Stimulated activated naive B cell treated with anti-CD40 and anti-IgM and Interleukin-4, amounts not matched to agents 10 μg/mL and 1 μg/mL and 100 μg/mL, for 72 hours (primary cell): ENCODE measurements around the gene YOD1.

Source experiments
- ATAC-seq, 2 donors: fragments of 150-1000 bp; cut with Tn5 transposase; replicated peaks; 2 replicates each; pipeline ENCODE4 v1.10.0; 2021; ENCODE audit warnings: moderate library complexity in 1 of 2
- DNase-seq: peaks from one replicate; pipeline ENCODE4 v3.0.0; 2021
- H3K27ac Mint-ChIP-seq: one replicate; pipeline ENCODE4 v1.8.0; 2022; ENCODE audit warnings: mild to moderate bottlenecking, mixed read lengths
- H3K27me3 Mint-ChIP-seq, 2 donors: one replicate each; pipeline ENCODE4 v1.8.0; 2022; ENCODE audit warnings: mixed read lengths in 2 of 2
- H3K36me3 Mint-ChIP-seq, 2 donors: one replicate each; pipeline ENCODE4 v1.8.0; 2022; ENCODE audit warnings: mixed read lengths in 2 of 2, mild to moderate bottlenecking in 1 of 2
- H3K4me1 Mint-ChIP-seq, 2 donors: one replicate each; pipeline ENCODE4 v1.8.0; 2022; ENCODE audit warnings: mixed read lengths in 2 of 2, mild to moderate bottlenecking in 1 of 2
- H3K4me3 Mint-ChIP-seq, 2 donors: one replicate each; pipeline ENCODE4 v1.8.0; 2022; ENCODE audit warnings: mild to moderate bottlenecking in 2 of 2, mixed read lengths in 2 of 2, moderate library complexity in 1 of 2
- H3K9me3 Mint-ChIP-seq, 2 donors: one replicate each; pipeline ENCODE4 v1.8.0; 2022; ENCODE audit warnings: mixed read lengths in 2 of 2, mild to moderate bottlenecking in 1 of 2

Gene YOD1

DNA sequence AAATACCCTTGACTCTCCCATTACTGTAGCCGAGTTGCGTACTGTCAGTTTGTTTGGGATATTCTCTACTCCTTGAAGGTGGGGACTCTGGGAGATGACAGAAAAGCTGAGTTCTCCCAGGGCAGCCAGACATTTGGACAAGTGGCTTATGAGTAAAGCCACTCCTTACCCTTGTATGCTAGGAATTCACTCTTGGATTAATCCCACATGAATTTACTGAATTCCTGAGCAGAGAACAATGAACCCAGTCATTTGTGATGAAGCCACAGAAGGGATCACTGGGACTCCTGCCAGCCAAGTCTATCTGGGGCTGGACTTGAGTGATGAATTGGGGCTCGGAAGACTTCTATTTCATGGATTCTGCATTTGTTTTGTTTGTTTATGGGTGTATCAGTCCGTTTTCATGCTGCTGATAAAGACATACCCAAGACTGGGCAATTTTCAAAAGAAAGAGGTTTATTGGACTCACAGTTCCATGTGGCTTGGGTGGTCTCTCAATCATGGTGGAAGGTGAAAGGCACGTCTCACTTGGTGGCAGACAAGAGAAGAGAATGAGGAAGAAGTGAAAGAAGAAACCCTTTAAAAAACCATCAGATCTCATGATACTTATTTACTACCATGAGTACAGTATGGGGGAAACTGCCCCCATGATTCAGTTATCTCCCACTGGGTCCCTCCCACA is 43.5 kb downstream of the YOD1 start:
- peaks cover 3 to 7% of the 10 kb centered on the region in 2 donors for H3K4me1 Mint-ChIP-seq
- H3K27me3 Mint-ChIP-seq, result peaks cover 22 to 24% of the 10 kb centered on the region in 2 donors
- DNase-seq, result no peak
- H3K4me3 Mint-ChIP-seq, result no peak overlapping the region
- H3K36me3 Mint-ChIP-seq, result no peaks in the 10 kb centered on the region
- H3K27ac Mint-ChIP-seq, result no peak overlapping the region
- H3K9me3 Mint-ChIP-seq, result no peaks in the 10 kb centered on the region
- no peak for ATAC-seq

DNA sequence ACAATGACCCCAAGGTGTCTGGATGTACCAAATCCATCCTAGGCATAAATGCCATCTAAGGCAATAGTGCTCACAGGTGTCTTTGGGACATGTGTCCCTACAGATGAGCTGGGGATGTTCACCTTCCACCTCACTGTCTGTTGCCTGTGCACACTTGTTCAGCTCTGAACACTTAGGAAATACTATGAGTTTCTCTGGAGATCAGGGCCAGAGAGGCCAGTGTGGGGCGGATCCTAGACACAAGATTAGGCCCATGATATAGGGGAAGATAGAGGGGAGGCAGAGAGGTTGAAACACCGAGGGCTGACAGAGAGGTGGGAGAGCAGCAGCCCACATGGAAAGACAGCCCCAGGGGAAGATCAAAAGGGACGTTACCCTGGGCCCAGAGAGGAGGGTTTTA is 44.1 kb downstream of the YOD1 start:
- Mint-ChIP-seq H3K36me3 (no peaks in the 10 kb centered on the region), H3K27me3 (peaks cover 16 to 19% of the 10 kb centered on the region in 2 donors), H3K27ac (no peak overlapping the region), H3K4me1 (peaks cover 3 to 7% of the 10 kb centered on the region in 2 donors), H3K9me3 (no peaks in the 10 kb centered on the region), H3K4me3 (no peak overlapping the region)
- no peak for DNase-seq
- ATAC-seq, result no peak

DNA sequence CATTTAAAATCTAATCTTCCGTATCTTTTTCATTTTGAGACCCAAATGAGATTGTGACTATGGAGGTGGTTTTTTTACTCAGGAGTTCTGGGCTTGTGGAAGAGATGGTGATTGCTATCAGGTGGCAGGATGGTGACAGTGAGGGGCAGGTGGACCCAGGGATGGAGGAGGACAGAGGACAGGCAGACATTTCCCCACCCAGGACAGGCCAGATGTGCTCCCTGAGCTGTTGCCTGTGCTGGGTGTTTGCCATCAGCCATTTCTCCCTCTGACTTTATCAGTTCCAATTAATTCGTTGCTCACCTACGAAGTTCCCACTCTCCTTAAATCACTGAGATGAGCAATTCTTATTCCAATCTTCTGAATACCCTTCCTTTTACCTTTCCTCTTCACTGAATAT is 44.9 kb downstream of the YOD1 start:
- H3K4me3 Mint-ChIP-seq, result no peak overlapping the region
- no peak for DNase-seq
- peaks cover 3 to 7% of the 10 kb centered on the region in 2 donors for H3K4me1 Mint-ChIP-seq
- no peak overlapping the region for H3K27ac Mint-ChIP-seq
- ATAC-seq, result no peak
- H3K36me3 Mint-ChIP-seq, result no peaks in the 10 kb centered on the region
- H3K9me3 Mint-ChIP-seq, result no peaks in the 10 kb centered on the region
- H3K27me3 Mint-ChIP-seq, result peaks cover 12 to 14% of the 10 kb centered on the region in 2 donors

DNA sequence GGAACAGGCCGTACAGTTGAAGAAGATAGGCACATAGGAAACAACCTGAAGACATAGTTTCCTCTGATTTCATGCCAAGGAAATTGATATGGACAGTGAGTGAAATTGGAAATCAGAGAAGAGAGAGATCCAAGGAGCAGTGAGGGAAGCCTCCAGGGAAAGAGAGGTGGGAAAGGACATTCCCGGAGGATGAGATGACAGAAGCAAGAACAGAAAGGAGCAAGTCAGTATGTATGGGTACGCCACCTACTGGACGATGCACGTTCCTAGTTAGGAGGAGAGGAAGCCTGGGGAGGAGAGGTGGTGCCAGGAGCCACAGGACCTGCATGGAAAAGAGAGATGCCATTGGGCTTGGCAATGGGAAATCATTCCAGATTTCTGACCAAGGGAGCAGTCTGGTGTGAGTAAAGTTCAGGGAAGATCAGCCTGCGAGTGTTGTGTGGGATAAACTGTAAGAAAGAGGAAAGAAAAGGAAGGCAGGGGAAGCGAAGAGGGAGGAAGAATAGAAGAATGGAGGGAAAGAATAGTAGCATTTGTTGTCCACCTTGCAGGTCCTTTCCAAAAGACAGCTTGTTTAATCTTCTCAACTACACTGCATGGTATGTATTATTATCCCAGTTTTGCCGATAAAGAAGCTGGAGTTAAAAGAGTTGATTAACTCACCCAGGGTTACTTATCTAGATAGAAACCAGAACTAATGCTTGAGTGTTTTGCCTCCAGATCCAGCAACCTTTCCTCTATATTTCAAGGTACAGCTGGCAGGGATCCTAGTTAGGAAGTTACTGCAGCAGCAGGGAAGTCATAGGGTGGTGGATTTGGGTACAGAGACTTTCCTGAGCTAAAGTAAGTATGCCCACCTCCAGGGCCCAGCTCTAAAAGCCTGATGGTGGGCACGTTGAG is 45.8 kb downstream of the YOD1 start:
- DNase-seq (no peak), ATAC-seq (peak; percentile 60 to 67)
- H3K9me3 Mint-ChIP-seq, result no peaks in the 10 kb centered on the region
- no peak overlapping the region for H3K27ac Mint-ChIP-seq
- H3K4me1 Mint-ChIP-seq, result peaks cover 3 to 7% of the 10 kb centered on the region in 2 donors
- H3K27me3 Mint-ChIP-seq, result peaks cover 11 to 14% of the 10 kb centered on the region in 2 donors
- no peak overlapping the region for H3K4me3 Mint-ChIP-seq
- no peaks in the 10 kb centered on the region for H3K36me3 Mint-ChIP-seq

DNA sequence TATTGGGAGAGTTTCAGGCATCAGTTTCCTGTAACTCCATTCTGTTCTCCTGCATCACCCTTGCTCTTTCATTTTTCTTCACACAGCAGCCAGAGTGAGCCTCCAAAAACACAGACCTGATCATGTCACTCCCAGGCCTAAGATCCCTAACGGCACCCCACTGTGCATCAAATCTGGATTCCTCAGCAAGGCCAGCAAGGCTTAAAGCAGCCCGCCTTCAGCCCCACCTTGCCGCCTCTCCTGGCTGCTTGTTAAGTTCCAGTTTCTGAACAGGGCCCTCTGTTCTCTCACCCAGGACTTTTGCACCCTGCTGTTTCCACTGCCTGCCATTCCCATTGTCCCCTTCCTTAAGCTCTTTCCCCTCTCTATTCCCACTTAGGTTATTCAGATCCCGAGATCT is 47.8 kb downstream of the YOD1 start:
- ATAC-seq, result no peak
- no peak overlapping the region for H3K27ac Mint-ChIP-seq

DNA sequence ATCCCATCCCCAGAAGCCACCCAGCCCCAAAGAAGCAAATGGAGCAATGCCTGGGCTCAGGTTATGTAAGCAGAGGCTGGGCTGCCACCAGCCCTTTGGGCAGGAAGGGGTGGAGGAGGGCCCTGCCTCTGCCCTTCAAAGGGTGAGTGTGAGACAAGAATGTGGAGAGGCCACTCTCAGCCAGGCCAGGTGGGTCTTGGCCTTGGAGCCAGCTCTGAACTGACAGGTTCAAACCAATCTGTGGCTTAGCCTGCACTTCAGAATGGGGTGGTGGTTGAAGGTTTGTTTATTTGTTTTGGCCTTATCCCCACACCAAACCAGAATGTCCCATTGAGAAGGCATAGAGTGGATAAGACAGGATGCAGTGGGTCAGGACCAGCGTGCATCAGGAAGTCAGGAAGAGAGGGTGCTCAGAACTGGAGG is 48.3 kb downstream of the YOD1 start:
- Mint-ChIP-seq H3K27me3 (peaks cover 11 to 14% of the 10 kb centered on the region in 2 donors), H3K4me1 (peaks cover 3 to 7% of the 10 kb centered on the region in 2 donors), H3K27ac (no peak overlapping the region), H3K9me3 (no peaks in the 10 kb centered on the region), H3K36me3 (no peaks in the 10 kb centered on the region), H3K4me3 (no peak overlapping the region)
- DNase-seq, result no peak
- ATAC-seq, result no peak

More for the DNA sequence above, 47.8 kb downstream of the YOD1 start:
- no peak overlapping the region for H3K4me3 Mint-ChIP-seq
- no peaks in the 10 kb centered on the region for H3K36me3 Mint-ChIP-seq
- peaks cover 11 to 14% of the 10 kb centered on the region in 2 donors for H3K27me3 Mint-ChIP-seq
- DNase-seq, result no peak
- H3K9me3 Mint-ChIP-seq, result no peaks in the 10 kb centered on the region
- peaks cover 3 to 7% of the 10 kb centered on the region in 2 donors for H3K4me1 Mint-ChIP-seq

DNA sequence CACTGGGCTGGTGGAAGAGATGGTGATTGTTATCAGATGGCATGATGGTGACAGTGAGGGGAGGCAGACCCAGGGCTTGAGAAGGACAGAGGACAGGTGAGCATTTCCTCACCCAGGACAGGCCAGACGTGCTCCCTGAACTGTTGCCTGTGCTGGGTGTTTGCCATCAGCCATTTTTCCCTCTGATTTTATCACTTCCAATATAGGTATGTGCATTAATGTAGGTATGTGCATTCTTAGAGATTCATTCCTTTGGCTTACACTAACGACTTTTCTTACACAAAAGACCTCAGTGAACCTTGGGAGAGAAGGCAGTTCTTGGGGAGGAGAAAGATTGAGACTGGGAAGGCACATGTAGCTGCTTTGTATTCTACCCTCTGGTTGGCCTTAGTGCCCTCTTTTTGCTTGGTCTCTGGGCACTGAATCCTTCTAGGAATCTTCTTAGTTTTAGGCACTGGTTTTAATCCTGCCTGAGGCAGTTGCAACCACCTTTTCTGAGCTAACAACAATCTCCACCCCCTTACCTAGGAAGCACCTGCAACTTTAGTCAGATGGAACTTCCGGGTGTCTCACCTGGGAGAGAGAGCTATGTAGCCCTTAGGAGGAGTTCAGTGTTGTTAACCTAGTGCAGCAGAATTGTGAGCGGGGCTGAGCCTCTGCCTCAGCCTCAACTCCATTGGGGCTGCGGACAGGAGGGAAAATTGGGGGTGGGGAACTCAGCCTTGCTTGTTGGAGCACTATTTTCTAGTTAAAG is 49.3 kb downstream of the YOD1 start:
- H3K4me3 Mint-ChIP-seq, result no peak overlapping the region
- ATAC-seq (no peak), DNase-seq (no peak)
- no peaks in the 10 kb centered on the region for H3K9me3 Mint-ChIP-seq
- peaks cover 11 to 14% of the 10 kb centered on the region in 2 donors for H3K27me3 Mint-ChIP-seq
- peaks cover 3 to 7% of the 10 kb centered on the region in 2 donors for H3K4me1 Mint-ChIP-seq
- H3K27ac Mint-ChIP-seq, result no peak overlapping the region
- no peaks in the 10 kb centered on the region for H3K36me3 Mint-ChIP-seq

DNA sequence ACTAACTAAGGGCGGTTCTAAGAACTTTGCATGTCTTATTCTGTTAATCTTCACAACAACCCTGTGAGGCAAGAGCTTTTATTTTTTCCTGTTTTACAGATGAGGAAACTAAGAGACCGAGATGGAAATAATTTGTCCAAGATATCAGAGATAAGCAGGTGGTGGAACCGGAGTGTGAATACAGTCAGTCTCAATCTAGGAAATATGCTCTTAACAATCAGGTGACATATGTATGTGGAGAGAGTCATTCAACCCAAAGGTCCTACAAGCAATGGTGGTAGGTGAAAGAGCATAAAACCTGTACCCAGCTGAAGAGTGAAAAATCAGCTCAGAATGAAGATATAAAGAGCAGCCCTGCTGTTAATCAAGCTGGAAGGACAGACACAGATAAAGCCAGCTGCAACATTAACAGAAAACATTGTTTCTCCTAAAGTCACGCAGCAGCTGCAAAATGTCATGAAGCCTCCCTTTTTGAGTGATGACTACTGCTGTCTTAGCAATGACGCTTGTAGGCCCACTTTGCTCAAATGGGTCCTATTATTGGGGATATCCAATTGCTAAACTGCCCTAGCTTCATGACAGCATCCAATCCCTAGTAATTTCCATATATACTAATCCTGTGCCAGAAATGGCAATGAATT is 50.2 kb downstream of the YOD1 start:
- H3K4me3 Mint-ChIP-seq, result no peak overlapping the region
- DNase-seq (no peak), ATAC-seq (no peak)
- H3K36me3 Mint-ChIP-seq, result no peaks in the 10 kb centered on the region
- H3K27me3 Mint-ChIP-seq, result peaks cover 4 to 6% of the 10 kb centered on the region in 2 donors
- H3K27ac Mint-ChIP-seq, result no peak overlapping the region
- no peaks in the 10 kb centered on the region for H3K9me3 Mint-ChIP-seq
- peaks cover 3 to 7% of the 10 kb centered on the region in 2 donors for H3K4me1 Mint-ChIP-seq

DNA sequence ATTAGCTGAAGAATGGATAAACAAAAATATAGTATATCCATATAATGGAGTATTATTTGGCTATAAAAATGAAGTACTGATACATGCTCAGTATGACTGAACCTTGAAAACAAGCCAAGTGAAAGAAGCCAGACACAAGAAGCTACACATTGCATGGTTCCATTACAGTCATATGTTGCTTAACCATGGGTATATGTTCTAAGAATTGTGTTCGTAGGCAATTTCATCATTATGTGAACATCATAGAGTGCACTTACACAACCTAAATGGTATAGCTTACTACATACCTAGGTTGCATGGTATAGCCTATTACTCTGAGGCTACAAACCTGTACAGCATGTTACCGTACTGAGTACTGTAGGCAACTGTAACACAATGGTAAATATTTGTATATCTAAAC is 52.2 kb downstream of the YOD1 start:
- ATAC-seq (no peak), DNase-seq (no peak)
- no peaks in the 10 kb centered on the region for H3K36me3 Mint-ChIP-seq

More for the DNA sequence above, 52.2 kb downstream of the YOD1 start:
- Mint-ChIP-seq H3K27ac (no peak overlapping the region), H3K4me1 (no peaks in the 10 kb centered on the region), H3K27me3 (no peaks in the 10 kb centered on the region), H3K9me3 (no peaks in the 10 kb centered on the region), H3K4me3 (no peak overlapping the region)
